Peyer's patch (tissue), 4 donors: ENCODE data around the gene SLC44A3. TPM values are rescaled to one million over a fixed set of nuclear protein-coding genes. Genes with fewer than 3 reads are reported as not detected.

Source experiments
- DNase-seq, 3 donors: peaks; one replicate each; pipeline ENCODE4 v3.0.0-alpha.2; 2017 to 2019
- H3K27ac ChIP-seq, 4 donors: fragments of 200-600 bp; sonication (generic); one replicate each; pipeline ENCODE4 v1.5.1; 2016 to 2019
- H3K27me3 ChIP-seq, 2 donors: fragments of 200-600 bp; sonication (generic); one replicate each; pipeline ENCODE4 v1.5.1; 2019
- H3K36me3 ChIP-seq, 3 donors: fragments of 200-600 bp; sonication (generic); one replicate each; pipeline ENCODE4 v1.5.1; 2016 to 2019
- H3K4me1 ChIP-seq, 4 donors: fragments of 200-600 bp; sonication (generic); one replicate each; pipeline ENCODE4 v1.5.1; 2016 to 2019
- H3K4me3 ChIP-seq, 4 donors: fragments of 200-600 bp; sonication (generic); 1 replicate in 3 of 4; 2 replicates in 1 of 4; pipeline ENCODE4 v1.5.1; 2016 to 2019; ENCODE audit warnings: mild to moderate bottlenecking in 1 of 4
- H3K9me3 ChIP-seq, 4 donors: fragments of 200-600 bp; sonication (generic); one replicate each; pipeline ENCODE4 v1.5.1; 2016 to 2019; ENCODE audit warnings: mild to moderate bottlenecking in 1 of 4
- POLR2A ChIP-seq, 2 donors: fragments of 450-650 bp; IDR thresholded peaks; one replicate each; pipeline ENCODE4 v1.5.1; 2017; ENCODE audit warnings: antibody characterized with exemption in 2 of 2, mild to moderate bottlenecking in 2 of 2, moderate library complexity in 2 of 2
- total RNA-seq, 4 donors: library from RNA; depleted of rRNA; stranded (reverse); fragments of >200 nt; gene quantifications; one replicate each; pipeline ENCODE4 v1.1.0, GENCODE V29; 2016
- TF ChIP-seq, protein P1 (sequence below), 6 experiments: fragments of 450-650 bp in 4 of 6; fragments of 200-600 bp in 2 of 6; sonication (generic) in 1 of 6; IDR thresholded peaks; one replicate each; pipeline ENCODE4 v1.5.1; 2017 to 2019; ENCODE audit warnings: antibody characterized with exemption in 6 of 6, mild to moderate bottlenecking in 3 of 6, moderate library complexity in 1 of 6

SLC44A3 gene
- total RNA-seq, 4 donors from 2014 or later: 26.4 to 49.0 (median 40.0) TPM

DNA sequence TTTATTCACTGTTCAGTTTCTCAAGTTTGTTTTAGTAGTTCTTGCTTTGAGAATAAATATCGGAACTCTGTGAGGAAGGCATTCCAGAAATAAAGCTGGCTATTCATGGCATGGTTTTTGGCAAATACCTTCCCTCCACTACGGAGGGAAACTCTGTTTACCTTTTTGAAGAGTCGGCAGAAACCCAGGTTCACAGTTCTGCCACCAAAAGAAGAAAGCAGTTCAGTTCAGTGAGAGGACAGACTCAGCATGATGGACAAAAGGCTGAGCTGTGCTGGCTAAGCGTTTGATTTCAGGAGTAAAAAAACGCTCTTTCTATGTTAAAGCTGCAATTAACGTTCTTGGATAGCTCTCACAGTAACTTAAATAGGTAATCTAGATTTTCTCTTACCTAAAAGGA is 64.3 kb downstream of the SLC44A3 start:
- Histone ChIP-seq H3K4me3 (no peak overlapping the region), H3K36me3 (no peaks in the 10 kb centered on the region)

DNA sequence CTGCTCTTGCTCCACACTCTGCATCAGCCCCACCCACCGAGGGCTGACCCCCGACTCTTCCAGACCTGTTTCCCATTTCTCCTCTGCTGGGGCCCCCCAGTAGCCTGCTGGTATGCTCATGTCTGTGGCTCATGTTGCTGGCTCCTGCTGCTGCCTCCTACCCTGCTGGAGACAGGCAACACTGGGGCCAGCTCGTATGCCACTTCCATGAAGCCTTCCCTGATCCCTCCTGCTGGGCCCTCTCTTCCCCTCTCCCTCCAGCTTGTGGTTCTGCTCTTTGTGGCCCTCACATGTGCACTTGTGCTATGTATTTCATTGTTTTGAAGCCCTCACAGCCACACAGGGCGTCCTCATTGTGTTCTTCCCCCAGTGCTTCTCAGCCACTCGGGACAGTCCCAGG is 66.2 kb downstream of the SLC44A3 start:
- no peaks in the 10 kb centered on the region for H3K9me3 ChIP-seq
- no peaks in the 10 kb centered on the region for H3K27me3 ChIP-seq
- peaks cover 0 to 4% (median 0%) of the 10 kb centered on the region in 3 donors for H3K36me3 ChIP-seq
- no peak for DNase-seq
- TF ChIP-seq, protein P1, sequence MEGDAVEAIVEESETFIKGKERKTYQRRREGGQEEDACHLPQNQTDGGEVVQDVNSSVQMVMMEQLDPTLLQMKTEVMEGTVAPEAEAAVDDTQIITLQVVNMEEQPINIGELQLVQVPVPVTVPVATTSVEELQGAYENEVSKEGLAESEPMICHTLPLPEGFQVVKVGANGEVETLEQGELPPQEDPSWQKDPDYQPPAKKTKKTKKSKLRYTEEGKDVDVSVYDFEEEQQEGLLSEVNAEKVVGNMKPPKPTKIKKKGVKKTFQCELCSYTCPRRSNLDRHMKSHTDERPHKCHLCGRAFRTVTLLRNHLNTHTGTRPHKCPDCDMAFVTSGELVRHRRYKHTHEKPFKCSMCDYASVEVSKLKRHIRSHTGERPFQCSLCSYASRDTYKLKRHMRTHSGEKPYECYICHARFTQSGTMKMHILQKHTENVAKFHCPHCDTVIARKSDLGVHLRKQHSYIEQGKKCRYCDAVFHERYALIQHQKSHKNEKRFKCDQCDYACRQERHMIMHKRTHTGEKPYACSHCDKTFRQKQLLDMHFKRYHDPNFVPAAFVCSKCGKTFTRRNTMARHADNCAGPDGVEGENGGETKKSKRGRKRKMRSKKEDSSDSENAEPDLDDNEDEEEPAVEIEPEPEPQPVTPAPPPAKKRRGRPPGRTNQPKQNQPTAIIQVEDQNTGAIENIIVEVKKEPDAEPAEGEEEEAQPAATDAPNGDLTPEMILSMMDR (IDR thresholded peaks at IDR 0.05): no peak
- H3K27ac ChIP-seq: no peak overlapping the region
- no peaks in the 10 kb centered on the region for H3K4me1 ChIP-seq
- no peak overlapping the region for H3K4me3 ChIP-seq

More for the DNA sequence above, 64.3 kb downstream of the SLC44A3 start:
- Histone ChIP-seq H3K9me3 (no peaks in the 10 kb centered on the region), H3K4me1 (no peaks in the 10 kb centered on the region), H3K27me3 (no peaks in the 10 kb centered on the region), H3K27ac (peak overlapping the region in 1 of 4 donors; percentile 68)
- DNase-seq: no peak
- TF ChIP-seq POLR2A (IDR thresholded peaks at IDR 0.05): no peak
- TF ChIP-seq, protein P1 (IDR thresholded peaks at IDR 0.05): no peak

- DNase-seq: no peak
- no peak overlapping the region for H3K27ac ChIP-seq
- H3K27me3 ChIP-seq: no peaks in the 10 kb centered on the region
- H3K9me3 ChIP-seq: no peaks in the 10 kb centered on the region
- H3K4me1 ChIP-seq: no peaks in the 10 kb centered on the region
- no peak overlapping the region for H3K4me3 ChIP-seq
- H3K36me3 ChIP-seq: peaks cover 0 to 6% (median 0%) of the 10 kb centered on the region in 3 donors
- TF ChIP-seq, protein P1 (IDR thresholded peaks at IDR 0.05): no peak
Measured at GRCh38 chr1:94887106-94887505, 66.9 kb downstream of the SLC44A3 start.

GRCh38 chr1:94887603-94888171 is 67.5 kb downstream of the SLC44A3 start:
- Histone ChIP-seq H3K27me3 (no peaks in the 10 kb centered on the region), H3K36me3 (peaks cover 0 to 7% (median 0%) of the 10 kb centered on the region in 3 donors), H3K9me3 (no peaks in the 10 kb centered on the region), H3K27ac (no peak overlapping the region), H3K4me3 (no peak overlapping the region), H3K4me1 (no peaks in the 10 kb centered on the region)
- TF ChIP-seq POLR2A (IDR thresholded peaks at IDR 0.05): no peak
- TF ChIP-seq, protein P1 (IDR thresholded peaks at IDR 0.05): no peak
- DNase-seq: no peak

DNA sequence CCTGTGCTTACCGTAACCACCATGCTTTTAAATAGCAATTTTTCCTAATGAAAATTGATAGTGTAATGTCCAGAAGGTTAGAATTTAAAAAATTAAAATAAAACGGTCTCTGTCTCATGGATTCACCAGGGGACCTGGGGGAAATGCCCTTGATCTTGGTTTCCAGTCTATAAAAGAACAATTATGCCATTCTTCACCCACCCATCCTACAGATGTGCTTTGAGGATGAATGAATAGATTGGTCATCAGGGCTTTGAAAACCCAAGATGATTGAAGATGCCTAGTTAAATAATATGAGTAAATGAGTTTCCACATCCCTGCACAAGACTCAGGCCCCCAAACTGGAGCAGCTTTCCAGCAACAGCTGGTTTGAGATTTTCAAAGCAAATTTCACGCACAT is 68.0 kb downstream of the SLC44A3 start:
- Histone ChIP-seq H3K4me3 (no peak overlapping the region), H3K27me3 (no peaks in the 10 kb centered on the region), H3K27ac (no peak overlapping the region), H3K4me1 (no peaks in the 10 kb centered on the region), H3K36me3 (peaks cover 0 to 12% (median 0%) of the 10 kb centered on the region in 3 donors), H3K9me3 (no peaks in the 10 kb centered on the region)
- TF ChIP-seq, protein P1 (IDR thresholded peaks at IDR 0.05): no peak
- no peak for TF ChIP-seq POLR2A (IDR thresholded peaks at IDR 0.05)
- no peak for DNase-seq
